Frontal cortex (tissue), 4 donors: Measurements from ENCODE around the gene EML2. TPM values are rescaled to one million over a fixed set of nuclear protein-coding genes. Genes with fewer than 3 reads are reported as not detected.
A peak's percentile ranks its signal among the peaks of the same experiment; 100 is the strongest.

ENCODE experiments used
- DNase-seq, 2 donors: peaks; one replicate each; pipeline ENCODE4 v3.0.0; 2012; ENCODE audit warnings: low spot score in 2 of 2
- FAIRE-seq: peaks from 2 replicates; lab custom pipeline; 2012; peaks lifted over from hg19 to GRCh38; lab: Jason Lieb, UNC
- total RNA-seq: library from RNA; depleted of rRNA; stranded (reverse); fragments of >200 nt; gene quantifications from one replicate; pipeline ENCODE4 v1.2.3, GENCODE V29; 2014
- donor health status: control.
- donor health status: control.
- donor health status: control.

Gene EML2
- total RNA-seq, 1 donor from 2014 or later: 13.0 TPM

GRCh38 chr19:45593520-45593919, 45.7 kb downstream of the EML2 start:
- DNase-seq: no peak
- FAIRE-seq: no peak

- FAIRE-seq: no peak
- DNase-seq: no peak
Measured at GRCh38 chr19:45592366-45592765, 46.8 kb downstream of the EML2 start.

- FAIRE-seq (no peak), DNase-seq (no peak)
Measured at GRCh38 chr19:45591638-45592005, 47.6 kb downstream of the EML2 start.

- no peak for DNase-seq
- FAIRE-seq: no peak
Measured at GRCh38 chr19:45591004-45591637, 48.1 kb downstream of the EML2 start.

- FAIRE-seq (no peak), DNase-seq (no peak)
Measured at GRCh38 chr19:45590300-45591003, 48.7 kb downstream of the EML2 start.

- no peak for FAIRE-seq
- DNase-seq: no peak
Measured at GRCh38 chr19:45589768-45590167, 49.4 kb downstream of the EML2 start.

- DNase-seq (no peak), FAIRE-seq (no peak)
Measured at GRCh38 chr19:45587873-45588272, 51.3 kb downstream of the EML2 start.

GRCh38 chr19:45585158-45585577, 54.0 kb downstream of the EML2 start:
- no peak for DNase-seq
- FAIRE-seq: no peak

GRCh38 chr19:45584332-45585157, 54.7 kb downstream of the EML2 start, which contains the start of gene OPA3:
Gene OPA3, minus strand, starts transcription at chr19:45584802. Its CDS starts 38 bp downstream, at chr19:45584764.
- peak; percentile 98 for FAIRE-seq
- DNase-seq: peak; percentile 96 to 97

- DNase-seq (no peak), FAIRE-seq (no peak)
Measured at GRCh38 chr19:45581576-45581975, 57.6 kb downstream of the EML2 start.

- no peak for FAIRE-seq
Measured at GRCh38 chr19:45578861-45579260, 60.3 kb downstream of the EML2 start.

GRCh38 chr19:45577111-45577905, 61.9 kb downstream of the EML2 start:
- no peak for FAIRE-seq
- no peak for DNase-seq

More at GRCh38 chr19:45578861-45579260, 60.3 kb downstream of the EML2 start:
- DNase-seq: no peak

- FAIRE-seq (no peak), DNase-seq (no peak)
Measured at GRCh38 chr19:45576682-45577081, 62.5 kb downstream of the EML2 start.

- FAIRE-seq: no peak
Measured at GRCh38 chr19:45575216-45575615, 64.0 kb downstream of the EML2 start.

GRCh38 chr19:45574526-45574925, 64.7 kb downstream of the EML2 start:
- FAIRE-seq: no peak
- no peak for DNase-seq

More at GRCh38 chr19:45575216-45575615, 64.0 kb downstream of the EML2 start:
- no peak for DNase-seq

GRCh38 chr19:45571457-45572220, 67.6 kb downstream of the EML2 start:
- FAIRE-seq: no peak
- DNase-seq: no peak

- FAIRE-seq (no peak), DNase-seq (no peak)
Measured at GRCh38 chr19:45569619-45570421, 69.4 kb downstream of the EML2 start.

GRCh38 chr19:45568732-45569131, 70.5 kb downstream of the EML2 start:
- FAIRE-seq: no peak
- DNase-seq: no peak
